ENCODE measurements around the gene CLSTN1. TPM values are rescaled to one million over a fixed set of nuclear protein-coding genes. Genes with fewer than 3 reads are reported as not detected.

CLSTN1 gene
- total and polyA plus RNA-seq, 2 of the 13 experiments (the other 11 are each of a cell fraction or from before 2014, with no cell fraction given) = 19.7 to 29.8 TPM

GRCh38 chr1:9825093-9826074, 1.6 kb upstream of the CLSTN1 start (continued):
- TF ChIP-seq ZNF687 (CRISPR knock-in tag; IDR thresholded peaks at IDR 0.05) (peak; percentile 10; the same call in 1 of the 2 replicates), SRSF4 (IDR thresholded peaks at IDR 0.05; ENCODE audit: low read depth, low read length, poor library complexity, severe bottlenecking) (no peak), GLMP (CRISPR knock-in tag; IDR thresholded peaks at IDR 0.05; ENCODE audit: borderline replicate concordance) (no peak), ZMYM3 (CRISPR knock-in tag; IDR thresholded peaks at IDR 0.05) (peak; percentile 2; the same call in 1 of the 2 replicates), ZNF770 (CRISPR knock-in tag; IDR thresholded peaks at IDR 0.05) (0 out of 2 replicates have a peak, but pooled peaks have one; percentile 64), ARID4A (CRISPR knock-in tag; IDR thresholded peaks at IDR 0.05; ENCODE audit: borderline replicate concordance) (no peak), ZNF629 (CRISPR knock-in tag; conservative IDR thresholded peaks at IDR 0.05) (peak; percentile 64), PRDM15 (CRISPR knock-in tag; IDR thresholded peaks at IDR 0.05) (peak; percentile 85), FOSL2 (CRISPR knock-in tag; IDR thresholded peaks at IDR 0.05) (peak; percentile 66), XRCC5 (optimal IDR thresholded peaks at IDR 0.05; ENCODE audit: low read length) (peak; percentile 37)

All from HepG2 (cell line).